SU-DHL-6 (cell line): ENCODE data around the gene IQGAP3.
A peak's percentile ranks its signal among the peaks of the same experiment; 100 is the strongest.

ENCODE experiments used
- H2AFZ ChIP-seq: fragments of 200-600 bp; sonication (generic); 2 replicates; pipeline ENCODE4 v1.6.1; 2014; ENCODE audit warnings: low read depth, mild to moderate bottlenecking, moderate library complexity, mixed read lengths, antibody characterized with exemption, low read length; ENCODE audit not compliant: severe bottlenecking
- H3F3A ChIP-seq: fragments of 200-600 bp; shearing (Covaris generic); 2 replicates; pipeline ENCODE4 v1.6.0; 2016; ENCODE audit warnings: antibody characterized with exemption, mild to moderate bottlenecking; ENCODE audit not compliant: insufficient read depth
- H3K27ac ChIP-seq: fragments of 200-600 bp; sonication (generic); 2 replicates; pipeline ENCODE4 v1.5.1; 2016; ENCODE audit warnings: low read depth, mild to moderate bottlenecking, low read length, moderate library complexity, mixed read lengths
- H3K27me3 ChIP-seq: fragments of 200-600 bp; sonication (generic), shearing (Covaris generic); 2 replicates; pipeline ENCODE4 v1.6.0; 2014; ENCODE audit warnings: mild to moderate bottlenecking, low read length
- H3K36me3 ChIP-seq: fragments of 200-600 bp; sonication (generic); 2 replicates; pipeline ENCODE4 v1.6.1; 2014; ENCODE audit warnings: mild to moderate bottlenecking, low read length, mixed read lengths
- H3K4me2 ChIP-seq: fragments of 300-600, 200-600 bp; shearing (Covaris generic), sonication (generic); 2 replicates; pipeline ENCODE4 v1.6.0; 2014; ENCODE audit warnings: low read length, low read depth, mild to moderate bottlenecking; ENCODE audit not compliant: poor library complexity, severe bottlenecking
- H3K4me3 ChIP-seq: fragments of 200-600 bp; sonication (generic); 2 replicates; pipeline ENCODE4 v1.5.1; 2014; ENCODE audit warnings: antibody characterized with exemption, low read length, mild to moderate bottlenecking, mixed read lengths; ENCODE audit not compliant: insufficient read depth, poor library complexity, severe bottlenecking
- H3K79me2 ChIP-seq: fragments of 200-600 bp; sonication (generic); 2 replicates; pipeline ENCODE4 v1.6.1; 2014; ENCODE audit warnings: mild to moderate bottlenecking, low read length, moderate library complexity; ENCODE audit not compliant: insufficient read depth
- H3K9ac ChIP-seq: fragments of 200-600 bp; sonication (generic); 2 replicates; pipeline ENCODE4 v1.7.0; 2014; ENCODE audit warnings: mild to moderate bottlenecking, low read length
- H3K9me2 ChIP-seq: fragments of 200-600 bp; sonication (generic); replicated peaks from 2 replicates; pipeline ENCODE4 v1.6.1; 2014; ENCODE audit warnings: low read length; ENCODE audit not compliant: insufficient read depth
- H3K9me3 ChIP-seq: fragments of 200-600 bp; sonication (generic); 2 replicates; pipeline ENCODE4 v1.6.1; 2014; ENCODE audit warnings: low read length, mixed read lengths; ENCODE audit not compliant: insufficient read depth
- H4K20me1 ChIP-seq: fragments of 200-600 bp; sonication (generic); 2 replicates; pipeline ENCODE4 v1.6.1; 2014; ENCODE audit warnings: low read depth, mild to moderate bottlenecking, antibody characterized with exemption, low read length, moderate library complexity, mixed read lengths
- EZH2phosphoT487 ChIP-seq: fragments of 200-600 bp; sonication (generic), shearing (Covaris generic); conservative IDR thresholded peaks from 2 replicates; pipeline ENCODE4 v1.6.1; 2018; ENCODE audit warnings: mild to moderate bottlenecking, antibody characterized with exemption, low read length, moderate library complexity, mixed read lengths
- TF ChIP-seq, protein P1 (sequence below): fragments of 200-600 bp; sonication (generic); IDR thresholded peaks from one replicate; pipeline ENCODE4 v1.5.1; 2017; ENCODE audit warnings: antibody characterized with exemption, mild to moderate bottlenecking, low read length, moderate library complexity; ENCODE audit not compliant: insufficient read depth, poor library complexity, severe bottlenecking

IQGAP3 gene

DNA sequence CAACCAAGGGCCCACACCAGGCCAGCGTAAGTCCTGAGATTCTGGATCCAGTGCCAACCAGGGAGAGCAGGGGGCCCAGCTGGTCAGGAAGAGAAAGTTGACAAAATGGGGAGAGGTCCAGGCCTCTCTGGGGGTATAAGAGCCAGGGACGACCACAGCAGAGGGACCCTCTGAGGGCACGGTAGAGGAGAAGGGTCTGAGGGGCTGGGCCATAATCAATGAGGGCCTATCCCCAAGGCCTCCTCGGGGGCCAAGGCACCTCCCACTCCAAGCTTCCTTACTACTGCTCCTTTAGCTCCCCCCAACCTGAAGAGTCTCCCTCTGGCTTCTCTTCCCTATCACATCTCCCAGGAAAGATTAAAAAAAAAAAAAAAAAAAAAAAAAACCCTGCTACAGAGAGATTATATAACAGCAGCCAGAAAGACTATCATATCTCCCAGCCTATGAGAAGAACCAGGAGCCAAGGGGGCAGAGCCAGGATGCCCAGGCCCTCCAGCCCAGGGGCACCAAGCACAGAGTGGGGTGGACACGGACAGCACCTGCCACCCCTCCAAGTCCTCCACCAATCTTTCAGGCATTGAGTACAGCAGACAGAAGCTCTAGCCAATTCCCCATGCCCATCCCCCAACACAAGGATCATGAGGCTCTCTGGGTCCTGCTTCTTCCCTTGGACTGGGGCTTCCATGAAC, 74.5 kb downstream of the IQGAP3 start:
- Histone ChIP-seq H4K20me1 (peaks cover 4% of the 10 kb centered on the region; the same call in 1 of the 2 replicates), H3K79me2 (peaks cover 77% of the 10 kb centered on the region), H3K36me3 (no peaks in the 10 kb centered on the region), H3K9me3 (no peaks in the 10 kb centered on the region), H3K27me3 (no peaks in the 10 kb centered on the region), H3F3A (peaks cover 46% of the 10 kb centered on the region), H3K4me2 (peak overlapping the region; percentile 77), H3K9ac (peak overlapping the region; percentile 98), H3K27ac (peak overlapping the region; percentile 98), H2AFZ (no peak overlapping the region), H3K4me3 (peak overlapping the region; percentile 97), H3K9me2 (no peaks in the 10 kb centered on the region)
- TF ChIP-seq, protein P1, sequence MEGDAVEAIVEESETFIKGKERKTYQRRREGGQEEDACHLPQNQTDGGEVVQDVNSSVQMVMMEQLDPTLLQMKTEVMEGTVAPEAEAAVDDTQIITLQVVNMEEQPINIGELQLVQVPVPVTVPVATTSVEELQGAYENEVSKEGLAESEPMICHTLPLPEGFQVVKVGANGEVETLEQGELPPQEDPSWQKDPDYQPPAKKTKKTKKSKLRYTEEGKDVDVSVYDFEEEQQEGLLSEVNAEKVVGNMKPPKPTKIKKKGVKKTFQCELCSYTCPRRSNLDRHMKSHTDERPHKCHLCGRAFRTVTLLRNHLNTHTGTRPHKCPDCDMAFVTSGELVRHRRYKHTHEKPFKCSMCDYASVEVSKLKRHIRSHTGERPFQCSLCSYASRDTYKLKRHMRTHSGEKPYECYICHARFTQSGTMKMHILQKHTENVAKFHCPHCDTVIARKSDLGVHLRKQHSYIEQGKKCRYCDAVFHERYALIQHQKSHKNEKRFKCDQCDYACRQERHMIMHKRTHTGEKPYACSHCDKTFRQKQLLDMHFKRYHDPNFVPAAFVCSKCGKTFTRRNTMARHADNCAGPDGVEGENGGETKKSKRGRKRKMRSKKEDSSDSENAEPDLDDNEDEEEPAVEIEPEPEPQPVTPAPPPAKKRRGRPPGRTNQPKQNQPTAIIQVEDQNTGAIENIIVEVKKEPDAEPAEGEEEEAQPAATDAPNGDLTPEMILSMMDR, result no peak
- no peak for TF ChIP-seq EZH2phosphoT487

DNA sequence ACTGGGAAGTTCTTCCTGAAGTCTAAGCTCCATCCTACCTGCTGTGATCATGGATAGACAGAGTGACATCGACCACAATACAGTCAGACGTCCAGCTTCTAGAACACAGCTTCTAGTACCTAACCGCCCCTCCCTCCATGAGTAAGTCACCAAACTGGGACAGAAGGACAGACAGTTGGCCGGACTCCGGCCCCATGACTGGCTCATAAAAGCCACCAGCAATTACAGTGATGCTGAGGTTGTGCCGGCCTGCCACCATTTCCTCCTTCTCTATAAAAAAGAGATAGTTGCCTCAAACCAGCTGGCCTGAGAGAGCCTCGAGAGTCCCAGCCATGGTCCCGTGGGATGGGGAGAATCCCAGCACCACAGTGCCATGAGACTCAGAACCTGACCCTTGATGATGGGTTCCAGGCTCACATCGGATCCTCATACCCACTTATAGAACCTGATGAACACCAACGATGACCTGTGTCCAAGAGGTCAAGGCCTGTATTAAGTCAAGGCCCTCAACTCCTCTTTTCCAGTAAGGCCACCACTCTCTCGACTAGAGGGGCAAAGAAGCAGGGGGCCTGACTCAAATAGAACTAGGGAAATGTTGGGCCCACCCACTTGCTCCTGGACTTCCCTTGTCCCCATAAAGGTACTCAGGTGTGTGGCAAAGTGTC, 75.2 kb downstream of the IQGAP3 start:
- TF ChIP-seq EZH2phosphoT487, result no peak
- TF ChIP-seq, protein P1, result no peak
- Histone ChIP-seq H3K4me2 (peak overlapping the region; percentile 77), H3K79me2 (peaks cover 77% of the 10 kb centered on the region), H3K9me3 (no peaks in the 10 kb centered on the region), H3K9ac (peak overlapping the region; percentile 98), H3F3A (peaks cover 47% of the 10 kb centered on the region), H4K20me1 (peaks cover 4% of the 10 kb centered on the region; the same call in 1 of the 2 replicates), H3K27ac (peak overlapping the region; percentile 98), H3K9me2 (no peaks in the 10 kb centered on the region), H3K27me3 (no peaks in the 10 kb centered on the region), H3K4me3 (peak overlapping the region; percentile 30), H2AFZ (no peak overlapping the region), H3K36me3 (no peaks in the 10 kb centered on the region)

DNA sequence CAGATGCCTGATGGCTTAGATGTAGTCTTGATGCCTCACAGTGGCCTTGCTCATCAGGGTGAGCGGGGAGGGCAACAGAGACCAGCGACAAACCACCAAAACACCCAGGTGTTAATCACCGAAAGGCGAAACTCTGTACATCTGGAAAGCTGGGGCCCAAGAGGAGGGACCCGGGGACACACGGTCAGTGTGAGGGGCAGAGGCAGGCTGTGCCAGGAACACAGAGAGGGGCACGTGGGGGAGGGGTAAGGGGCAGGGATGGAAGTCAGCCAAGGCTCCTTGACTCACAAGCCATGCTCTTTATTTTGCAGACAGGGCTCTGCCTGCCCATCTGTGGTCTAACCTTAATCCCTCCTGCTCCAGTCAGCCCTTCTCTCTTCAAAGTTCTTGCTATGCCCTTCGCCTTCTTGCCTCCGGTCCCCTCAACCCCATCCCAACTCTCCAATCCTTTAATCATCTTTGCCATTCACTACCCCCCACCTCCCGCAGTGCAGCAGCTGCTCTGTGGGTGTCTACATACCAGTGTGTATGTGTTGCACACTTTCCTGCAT, 76.1 kb downstream of the IQGAP3 start:
- Histone ChIP-seq H3K4me2 (peak overlapping the region; percentile 77), H2AFZ (no peak overlapping the region), H3K4me3 (peak overlapping the region; percentile 30), H3K27me3 (no peaks in the 10 kb centered on the region), H3K36me3 (no peaks in the 10 kb centered on the region), H3K9me2 (no peaks in the 10 kb centered on the region), H3F3A (peaks cover 53% of the 10 kb centered on the region), H3K79me2 (peaks cover 85% of the 10 kb centered on the region), H4K20me1 (peaks cover 4% of the 10 kb centered on the region; the same call in 1 of the 2 replicates), H3K9me3 (no peaks in the 10 kb centered on the region), H3K9ac (peak overlapping the region; percentile 98), H3K27ac (peak overlapping the region; percentile 98)
- TF ChIP-seq, protein P1, result no peak
- no peak for TF ChIP-seq EZH2phosphoT487
